ENCODE results near the gene KASH5. TPM values are rescaled to one million over a fixed set of nuclear protein-coding genes. Genes with fewer than 3 reads are reported as not detected.

The KASH5 gene
- total RNA-seq, 1 donor from 2014 or later, result 2.2 TPM

DNA sequence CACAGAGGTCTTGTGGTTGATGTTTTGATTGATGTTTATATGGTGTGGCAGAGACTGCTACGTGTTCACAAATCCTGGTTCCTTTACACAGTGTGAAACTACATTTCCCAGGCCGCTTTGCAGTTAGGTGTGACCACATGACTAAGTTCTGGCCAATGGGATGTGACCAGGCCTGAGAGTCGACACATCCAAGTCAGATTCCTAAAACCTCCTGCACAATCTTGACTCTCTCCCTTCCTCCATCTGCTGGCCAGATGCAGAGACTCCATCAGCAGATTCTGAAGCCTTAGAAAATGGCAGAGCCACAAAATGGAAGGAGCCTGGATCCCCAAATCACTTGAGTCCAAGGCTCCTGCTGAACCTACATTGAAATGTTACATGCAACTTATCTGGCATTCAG is 40.2 kb upstream of the KASH5 start:
- intact Hi-C loops (cut with DNase I), result no loop called here
- Histone ChIP-seq H3K9me3 (no peaks in the 10 kb centered on the region), H3K4me1 (no peaks in the 10 kb centered on the region)

DNA sequence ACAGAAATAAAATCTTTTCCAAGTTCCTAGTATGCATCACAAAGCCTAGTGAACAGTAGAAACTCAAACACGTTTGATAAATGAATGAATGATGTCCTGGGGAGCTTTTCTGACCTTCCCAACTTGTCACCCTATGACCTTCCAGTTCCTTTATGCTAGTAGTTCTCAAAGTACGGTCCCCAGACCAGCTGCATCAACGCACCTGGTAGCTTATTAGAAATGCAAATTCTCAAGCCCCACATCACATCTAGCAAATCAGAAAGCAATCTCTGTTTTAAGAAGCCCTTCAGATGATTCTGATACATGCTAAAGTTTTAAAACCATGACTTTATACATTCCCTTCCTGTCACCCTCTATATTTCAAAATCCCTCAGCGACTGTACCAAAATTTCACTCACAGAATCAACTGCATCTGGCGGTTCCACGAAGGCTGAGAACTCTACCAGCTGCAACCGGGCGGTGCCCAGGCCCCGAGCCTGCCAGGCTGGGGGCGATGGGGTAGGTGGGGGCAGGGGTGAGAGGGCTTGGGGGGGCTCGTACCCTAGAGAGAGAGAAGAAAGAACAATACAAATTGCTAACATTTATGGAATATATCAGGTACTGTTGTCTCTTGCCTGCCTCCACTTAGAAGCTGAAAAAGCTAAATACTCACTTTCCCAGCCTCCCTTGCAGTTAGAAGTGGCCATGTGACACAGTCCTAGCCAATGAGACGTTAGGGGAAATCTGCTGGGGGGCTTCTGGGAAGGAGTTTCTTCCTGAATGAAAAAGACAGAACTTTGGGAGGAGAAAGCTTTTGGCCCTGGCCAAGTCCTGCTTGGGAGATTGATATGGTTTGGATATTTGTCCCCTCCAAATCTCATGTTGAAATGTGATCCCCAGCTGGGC is 39.5 kb upstream of the KASH5 start:
- ATAC-seq, result no peak
- H3K36me3 ChIP-seq, result peaks cover 62% of the 10 kb centered on the region
- TF ChIP-seq, protein P1, sequence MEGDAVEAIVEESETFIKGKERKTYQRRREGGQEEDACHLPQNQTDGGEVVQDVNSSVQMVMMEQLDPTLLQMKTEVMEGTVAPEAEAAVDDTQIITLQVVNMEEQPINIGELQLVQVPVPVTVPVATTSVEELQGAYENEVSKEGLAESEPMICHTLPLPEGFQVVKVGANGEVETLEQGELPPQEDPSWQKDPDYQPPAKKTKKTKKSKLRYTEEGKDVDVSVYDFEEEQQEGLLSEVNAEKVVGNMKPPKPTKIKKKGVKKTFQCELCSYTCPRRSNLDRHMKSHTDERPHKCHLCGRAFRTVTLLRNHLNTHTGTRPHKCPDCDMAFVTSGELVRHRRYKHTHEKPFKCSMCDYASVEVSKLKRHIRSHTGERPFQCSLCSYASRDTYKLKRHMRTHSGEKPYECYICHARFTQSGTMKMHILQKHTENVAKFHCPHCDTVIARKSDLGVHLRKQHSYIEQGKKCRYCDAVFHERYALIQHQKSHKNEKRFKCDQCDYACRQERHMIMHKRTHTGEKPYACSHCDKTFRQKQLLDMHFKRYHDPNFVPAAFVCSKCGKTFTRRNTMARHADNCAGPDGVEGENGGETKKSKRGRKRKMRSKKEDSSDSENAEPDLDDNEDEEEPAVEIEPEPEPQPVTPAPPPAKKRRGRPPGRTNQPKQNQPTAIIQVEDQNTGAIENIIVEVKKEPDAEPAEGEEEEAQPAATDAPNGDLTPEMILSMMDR (IDR thresholded peaks at IDR 0.05), result no peak
- H3K9me3 ChIP-seq, result no peaks in the 10 kb centered on the region
- no peak overlapping the region for H3K27ac ChIP-seq
- no peak overlapping the region for H3K4me3 ChIP-seq
- H3K4me1 ChIP-seq, result no peaks in the 10 kb centered on the region
- intact Hi-C loops (cut with DNase I), result no loop called here
- DNase-seq, result no peak
- no peaks in the 10 kb centered on the region for H3K27me3 ChIP-seq

More for the DNA sequence above, 40.2 kb upstream of the KASH5 start:
- TF ChIP-seq, protein P1 (IDR thresholded peaks at IDR 0.05), result no peak
- H3K4me3 ChIP-seq, result no peak overlapping the region
- no peak overlapping the region for H3K27ac ChIP-seq
- DNase-seq (no peak), ATAC-seq (peak; percentile 70)
- no peaks in the 10 kb centered on the region for H3K27me3 ChIP-seq
- H3K36me3 ChIP-seq, result peaks cover 69% of the 10 kb centered on the region

DNA sequence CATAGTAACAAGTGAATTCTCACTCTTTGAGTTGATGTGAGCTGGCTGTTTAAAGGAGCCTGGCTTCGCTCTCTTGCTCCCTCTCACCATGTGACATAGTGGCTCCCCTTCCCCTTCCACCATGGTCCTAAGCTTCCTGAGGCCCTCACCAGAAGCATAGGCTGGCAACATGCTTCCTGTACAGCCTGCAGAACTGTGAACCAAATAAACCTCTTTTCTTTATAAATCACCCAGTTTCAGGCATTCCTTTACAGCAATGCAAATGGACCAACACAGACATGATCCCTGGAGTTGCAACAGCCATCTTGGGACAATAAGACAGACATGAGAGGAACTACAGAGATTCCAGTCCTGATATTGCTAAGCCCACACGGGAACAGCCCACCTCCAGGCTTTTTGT is 38.5 kb upstream of the KASH5 start:
- peaks cover 59% of the 10 kb centered on the region for H3K36me3 ChIP-seq
- ATAC-seq (no peak), DNase-seq (no peak)
- TF ChIP-seq, protein P1 (IDR thresholded peaks at IDR 0.05), result no peak
- intact Hi-C loops (cut with DNase I), result no loop called here
- H3K9me3 ChIP-seq, result no peaks in the 10 kb centered on the region
- no peaks in the 10 kb centered on the region for H3K27me3 ChIP-seq
- H3K4me3 ChIP-seq, result no peak overlapping the region
- H3K4me1 ChIP-seq, result no peaks in the 10 kb centered on the region
- H3K27ac ChIP-seq, result no peak overlapping the region

DNA sequence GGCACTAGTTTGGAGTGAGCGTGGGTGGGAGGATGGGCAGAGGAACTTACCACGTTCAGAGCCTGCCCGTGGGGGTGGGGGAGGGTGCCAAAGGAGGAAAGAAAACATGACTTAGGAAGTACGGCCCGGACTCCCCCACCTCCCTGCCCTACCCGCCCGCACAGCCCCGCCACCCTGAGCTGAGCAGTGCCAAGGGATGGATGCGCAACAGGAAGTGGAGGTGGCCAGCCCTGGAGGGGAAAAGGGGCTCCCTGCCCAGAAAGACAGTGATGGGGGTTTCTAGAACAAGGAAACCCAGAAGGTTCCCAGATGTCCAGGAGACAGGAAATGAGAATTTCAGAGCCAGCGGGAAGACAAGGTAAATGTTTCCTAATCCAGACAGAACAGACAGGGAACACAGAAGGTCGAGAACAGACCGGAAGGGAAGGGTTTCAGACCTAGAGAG is 32.1 kb upstream of the KASH5 start:
- peak; percentile 61 for ATAC-seq
- Histone ChIP-seq H3K27ac (no peak overlapping the region), H3K36me3 (peaks cover 35% of the 10 kb centered on the region)

DNA sequence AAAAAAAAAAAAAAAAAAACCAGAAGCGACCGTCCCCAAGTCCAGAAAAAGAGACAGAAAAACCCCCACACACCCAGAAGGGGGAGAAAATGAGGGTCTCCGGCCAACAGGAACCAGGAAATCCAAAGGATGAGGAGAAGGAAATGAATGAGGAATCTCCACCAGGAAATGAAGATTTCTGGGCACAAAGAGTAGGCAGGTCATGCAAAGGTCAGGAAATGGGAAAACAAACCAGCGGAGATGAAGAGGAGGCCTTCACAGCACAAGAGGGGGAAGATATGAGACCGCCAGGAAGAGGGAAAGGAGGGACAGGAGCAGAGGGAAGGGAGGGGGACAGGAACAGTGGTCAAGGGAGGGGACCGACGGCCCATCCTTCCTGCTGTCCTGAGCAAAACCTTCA is 31.7 kb upstream of the KASH5 start:
- DNase-seq, result no peak
- TF ChIP-seq, protein P1 (IDR thresholded peaks at IDR 0.05), result no peak
- Histone ChIP-seq H3K27ac (no peak overlapping the region), H3K27me3 (no peaks in the 10 kb centered on the region), H3K36me3 (peaks cover 31% of the 10 kb centered on the region), H3K9me3 (no peaks in the 10 kb centered on the region), H3K4me1 (peaks cover 6% of the 10 kb centered on the region), H3K4me3 (no peak overlapping the region)
- intact Hi-C loops (cut with DNase I), result no loop called here
- ATAC-seq, result no peak

More for the DNA sequence above, 32.1 kb upstream of the KASH5 start:
- DNase-seq, result peak; percentile 69
- TF ChIP-seq, protein P1 (IDR thresholded peaks at IDR 0.05), result no peak
- H3K27me3 ChIP-seq, result no peaks in the 10 kb centered on the region
- H3K4me1 ChIP-seq, result peaks cover 6% of the 10 kb centered on the region
- no peaks in the 10 kb centered on the region for H3K9me3 ChIP-seq
- no peak overlapping the region for H3K4me3 ChIP-seq
- intact Hi-C loops (cut with DNase I), result no loop called here

Measured in upper lobe of right lung (tissue), 1 donor.